Central memory CD8-positive, alpha-beta T cell (primary cell): ENCODE results near the gene CBX5.
"Not testable (repeated sequence)": the region's sequence is repeated elsewhere in the genome, so short reads cannot be mapped to it uniquely, and the experiment has no call there.

Source experiments
- ATAC-seq: fragments of 150-1000 bp; cut with Tn5 transposase; replicated peaks from 2 replicates; pipeline ENCODE4 v1.10.0; 2022; ENCODE audit warnings: mild to moderate bottlenecking, moderate FRiP score, moderate number of reproducible peaks; ENCODE audit not compliant: poor library complexity, severe bottlenecking; ENCODE audit errors: extremely low read depth
- DNase-seq, 2 donors: peaks; one replicate each; pipeline ENCODE4 v3.0.0; 2021; ENCODE audit warnings: low spot score in 2 of 2
- H3K27ac Mint-ChIP-seq: one replicate; pipeline ENCODE4 v1.8.0; 2022; ENCODE audit warnings: low read depth, mild to moderate bottlenecking, moderate library complexity, mixed read lengths
- H3K27me3 Mint-ChIP-seq: one replicate; pipeline ENCODE4 v1.8.0; 2022; ENCODE audit warnings: mixed read lengths
- H3K36me3 Mint-ChIP-seq: one replicate; pipeline ENCODE4 v1.8.0; 2022; ENCODE audit warnings: mild to moderate bottlenecking, moderate library complexity, mixed read lengths; ENCODE audit not compliant: insufficient read depth
- H3K4me1 Mint-ChIP-seq: one replicate; pipeline ENCODE4 v1.8.0; 2022; ENCODE audit warnings: mixed read lengths
- H3K4me3 Mint-ChIP-seq: one replicate; pipeline ENCODE4 v1.8.0; 2022; ENCODE audit warnings: mild to moderate bottlenecking, moderate library complexity, mixed read lengths
- H3K9me3 Mint-ChIP-seq: one replicate; pipeline ENCODE4 v1.8.0; 2022; ENCODE audit warnings: mixed read lengths

Gene CBX5

GRCh38 chr12:54195737-54196347 is 84.1 kb downstream of the CBX5 start:
- H3K4me3 Mint-ChIP-seq, result no peak overlapping the region
- H3K9me3 Mint-ChIP-seq, result no peaks in the 10 kb centered on the region
- no peak for ATAC-seq
- peaks cover 90% of the 10 kb centered on the region for H3K27me3 Mint-ChIP-seq
- no peak for DNase-seq
- H3K36me3 Mint-ChIP-seq, result peaks cover 4% of the 10 kb centered on the region
- no peaks in the 10 kb centered on the region for H3K4me1 Mint-ChIP-seq
- H3K27ac Mint-ChIP-seq, result no peak overlapping the region

GRCh38 chr12:54195080-54195736 is 84.7 kb downstream of the CBX5 start:
- Mint-ChIP-seq H3K36me3 (peaks cover 4% of the 10 kb centered on the region), H3K4me1 (no peaks in the 10 kb centered on the region), H3K4me3 (no peak overlapping the region), H3K9me3 (no peaks in the 10 kb centered on the region), H3K27ac (no peak overlapping the region), H3K27me3 (peaks cover 84% of the 10 kb centered on the region)
- DNase-seq (no peak), ATAC-seq (no peak)

GRCh38 chr12:54194611-54195010 is 85.3 kb downstream of the CBX5 start:
- H3K27me3 Mint-ChIP-seq, result peaks cover 78% of the 10 kb centered on the region
- not testable (repeated sequence) for H3K4me3 Mint-ChIP-seq, H3K4me1 Mint-ChIP-seq, H3K36me3 Mint-ChIP-seq, DNase-seq, H3K9me3 Mint-ChIP-seq, ATAC-seq, H3K27ac Mint-ChIP-seq

- H3K4me3 Mint-ChIP-seq, result no peak overlapping the region
- peaks cover 4% of the 10 kb centered on the region for H3K36me3 Mint-ChIP-seq
- no peak overlapping the region for H3K27ac Mint-ChIP-seq
- H3K4me1 Mint-ChIP-seq, result peaks cover 7% of the 10 kb centered on the region
- ATAC-seq (no peak), DNase-seq (no peak)
- peaks cover 66% of the 10 kb centered on the region for H3K27me3 Mint-ChIP-seq
- H3K9me3 Mint-ChIP-seq, result no peaks in the 10 kb centered on the region
Observed at GRCh38 chr12:54193434-54193833, 86.5 kb downstream of the CBX5 start.

GRCh38 chr12:54191550-54192022 is 88.3 kb downstream of the CBX5 start:
- peak; percentile 65 for DNase-seq
- Mint-ChIP-seq H3K27me3 (peaks cover 48% of the 10 kb centered on the region), H3K4me1 (peaks cover 22% of the 10 kb centered on the region), H3K4me3 (no peak overlapping the region), H3K27ac (no peak overlapping the region), H3K36me3 (peaks cover 4% of the 10 kb centered on the region), H3K9me3 (no peaks in the 10 kb centered on the region)
- ATAC-seq, result peak; percentile 41

- ATAC-seq (no peak), DNase-seq (no peak)
- H3K9me3 Mint-ChIP-seq, result no peaks in the 10 kb centered on the region
- no peak overlapping the region for H3K4me3 Mint-ChIP-seq
- H3K27ac Mint-ChIP-seq, result no peak overlapping the region
- peaks cover 4% of the 10 kb centered on the region for H3K36me3 Mint-ChIP-seq
- H3K27me3 Mint-ChIP-seq, result peaks cover 43% of the 10 kb centered on the region
- peaks cover 24% of the 10 kb centered on the region for H3K4me1 Mint-ChIP-seq
Observed at GRCh38 chr12:54191126-54191525, 88.8 kb downstream of the CBX5 start.

- Mint-ChIP-seq H3K4me3 (peak overlapping the region; percentile 77), H3K4me1 (peaks cover 29% of the 10 kb centered on the region), H3K27ac (no peak overlapping the region), H3K9me3 (no peaks in the 10 kb centered on the region), H3K27me3 (peaks cover 23% of the 10 kb centered on the region), H3K36me3 (peaks cover 4% of the 10 kb centered on the region)
- DNase-seq (no peak), ATAC-seq (no peak)
Observed at GRCh38 chr12:54189198-54189539, 90.8 kb downstream of the CBX5 start.

- ATAC-seq (no peak), DNase-seq (no peak)
- Mint-ChIP-seq H3K27ac (no peak overlapping the region), H3K27me3 (peaks cover 2% of the 10 kb centered on the region), H3K4me3 (peak overlapping the region; percentile 77), H3K4me1 (peaks cover 29% of the 10 kb centered on the region), H3K9me3 (no peaks in the 10 kb centered on the region), H3K36me3 (peaks cover 4% of the 10 kb centered on the region)
Observed at GRCh38 chr12:54187075-54187474, 92.8 kb downstream of the CBX5 start.

- Mint-ChIP-seq H3K4me3 (no peak overlapping the region), H3K9me3 (no peaks in the 10 kb centered on the region), H3K27ac (peak overlapping the region; percentile 70), H3K27me3 (no peaks in the 10 kb centered on the region), H3K4me1 (peaks cover 34% of the 10 kb centered on the region), H3K36me3 (no peaks in the 10 kb centered on the region)
- ATAC-seq (no peak), DNase-seq (no peak)
Observed at GRCh38 chr12:54185919-54186318, 94.0 kb downstream of the CBX5 start.

- H3K4me1 Mint-ChIP-seq, result peaks cover 34% of the 10 kb centered on the region
- DNase-seq, H3K27me3 Mint-ChIP-seq, H3K9me3 Mint-ChIP-seq, H3K27ac Mint-ChIP-seq, H3K4me3 Mint-ChIP-seq, ATAC-seq, H3K36me3 Mint-ChIP-seq: not testable (repeated sequence)
Observed at GRCh38 chr12:54185297-54185696, 94.6 kb downstream of the CBX5 start.

- H3K27me3 Mint-ChIP-seq, result no peaks in the 10 kb centered on the region
- peaks cover 34% of the 10 kb centered on the region for H3K4me1 Mint-ChIP-seq
- ATAC-seq, result no peak
- DNase-seq, result no peak
- H3K9me3 Mint-ChIP-seq, result no peaks in the 10 kb centered on the region
- H3K27ac Mint-ChIP-seq, result no peak overlapping the region
- H3K36me3 Mint-ChIP-seq, result no peaks in the 10 kb centered on the region
- H3K4me3 Mint-ChIP-seq, result no peak overlapping the region
Observed at GRCh38 chr12:54184024-54184805, 95.7 kb downstream of the CBX5 start.

- Mint-ChIP-seq H3K27ac (no peak overlapping the region), H3K9me3 (no peaks in the 10 kb centered on the region), H3K4me1 (peaks cover 26% of the 10 kb centered on the region), H3K27me3 (no peaks in the 10 kb centered on the region), H3K4me3 (no peak overlapping the region), H3K36me3 (no peaks in the 10 kb centered on the region)
- ATAC-seq (no peak), DNase-seq (no peak)
Observed at GRCh38 chr12:54182981-54183380, 96.9 kb downstream of the CBX5 start.

- no peak for ATAC-seq
- no peaks in the 10 kb centered on the region for H3K9me3 Mint-ChIP-seq
- no peaks in the 10 kb centered on the region for H3K36me3 Mint-ChIP-seq
- H3K27ac Mint-ChIP-seq, result no peak overlapping the region
- no peaks in the 10 kb centered on the region for H3K27me3 Mint-ChIP-seq
- peaks cover 18% of the 10 kb centered on the region for H3K4me1 Mint-ChIP-seq
- DNase-seq, result no peak
- H3K4me3 Mint-ChIP-seq, result no peak overlapping the region
Observed at GRCh38 chr12:54182086-54182485, 97.8 kb downstream of the CBX5 start.
